22Rv1 (cell line): Measurements from ENCODE around the gene FBH1.

Experiments
- H3K27ac ChIP-seq: fragments of 450-650 bp; 2 replicates; pipeline ENCODE4 v1.5.1; 2017
- ZFX ChIP-seq: fragments of 450-650 bp; IDR thresholded peaks from 2 replicates; pipeline ENCODE4 v1.6.1; 2017; ENCODE audit warnings: antibody characterized with exemption, borderline replicate concordance
- TF ChIP-seq, protein P1 (sequence below): fragments of 450-650 bp; IDR thresholded peaks from 2 replicates; pipeline ENCODE4 v1.5.1; 2017; ENCODE audit warnings: mild to moderate bottlenecking

Gene FBH1

DNA sequence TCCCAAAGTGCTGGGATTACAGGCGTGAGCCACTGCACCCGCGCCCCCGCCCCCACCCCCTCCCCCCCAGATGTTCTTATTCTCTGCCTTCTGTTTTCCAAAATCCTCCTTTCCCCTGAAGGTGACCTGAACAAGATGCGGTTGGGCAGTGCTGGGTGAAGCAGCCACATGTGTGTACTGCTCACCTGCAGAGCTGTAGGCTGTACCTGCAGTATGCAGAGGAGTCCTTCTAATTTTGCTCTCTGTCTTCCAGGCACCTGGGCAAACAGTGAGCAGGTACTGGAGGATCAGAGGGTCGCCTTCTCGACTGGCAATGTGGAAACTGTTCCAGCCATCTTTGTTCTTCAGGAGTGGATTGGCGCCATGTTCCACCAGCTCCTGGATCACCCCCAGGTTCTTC is 2.4 kb upstream of the FBH1 start:
- peak overlapping the region; percentile 72 for H3K27ac ChIP-seq

DNA sequence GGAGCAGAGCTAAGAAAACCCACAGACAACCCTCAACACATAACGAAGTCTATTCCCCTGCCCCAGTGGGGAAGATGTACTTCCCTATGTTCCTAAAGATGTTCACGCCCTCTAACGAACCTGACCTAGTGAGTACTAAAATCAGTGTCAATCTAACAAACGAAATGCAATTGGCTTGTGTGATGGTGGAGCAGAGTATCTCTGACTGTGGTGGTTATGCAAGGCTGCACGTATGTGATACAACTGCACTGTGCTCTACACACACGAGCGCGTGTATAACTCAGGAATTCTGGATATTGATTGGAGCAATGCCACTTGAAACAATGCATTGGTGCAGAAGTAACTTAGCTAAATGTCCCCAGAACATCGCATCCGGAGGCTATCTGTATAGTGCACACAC is 1.7 kb upstream of the FBH1 start:
- no peak for TF ChIP-seq ZFX
- TF ChIP-seq, protein P1, sequence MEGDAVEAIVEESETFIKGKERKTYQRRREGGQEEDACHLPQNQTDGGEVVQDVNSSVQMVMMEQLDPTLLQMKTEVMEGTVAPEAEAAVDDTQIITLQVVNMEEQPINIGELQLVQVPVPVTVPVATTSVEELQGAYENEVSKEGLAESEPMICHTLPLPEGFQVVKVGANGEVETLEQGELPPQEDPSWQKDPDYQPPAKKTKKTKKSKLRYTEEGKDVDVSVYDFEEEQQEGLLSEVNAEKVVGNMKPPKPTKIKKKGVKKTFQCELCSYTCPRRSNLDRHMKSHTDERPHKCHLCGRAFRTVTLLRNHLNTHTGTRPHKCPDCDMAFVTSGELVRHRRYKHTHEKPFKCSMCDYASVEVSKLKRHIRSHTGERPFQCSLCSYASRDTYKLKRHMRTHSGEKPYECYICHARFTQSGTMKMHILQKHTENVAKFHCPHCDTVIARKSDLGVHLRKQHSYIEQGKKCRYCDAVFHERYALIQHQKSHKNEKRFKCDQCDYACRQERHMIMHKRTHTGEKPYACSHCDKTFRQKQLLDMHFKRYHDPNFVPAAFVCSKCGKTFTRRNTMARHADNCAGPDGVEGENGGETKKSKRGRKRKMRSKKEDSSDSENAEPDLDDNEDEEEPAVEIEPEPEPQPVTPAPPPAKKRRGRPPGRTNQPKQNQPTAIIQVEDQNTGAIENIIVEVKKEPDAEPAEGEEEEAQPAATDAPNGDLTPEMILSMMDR: no peak
- peak overlapping the region; percentile 72 for H3K27ac ChIP-seq

More for the DNA sequence above, 2.4 kb upstream of the FBH1 start:
- TF ChIP-seq ZFX: no peak
- TF ChIP-seq, protein P1: no peak

DNA sequence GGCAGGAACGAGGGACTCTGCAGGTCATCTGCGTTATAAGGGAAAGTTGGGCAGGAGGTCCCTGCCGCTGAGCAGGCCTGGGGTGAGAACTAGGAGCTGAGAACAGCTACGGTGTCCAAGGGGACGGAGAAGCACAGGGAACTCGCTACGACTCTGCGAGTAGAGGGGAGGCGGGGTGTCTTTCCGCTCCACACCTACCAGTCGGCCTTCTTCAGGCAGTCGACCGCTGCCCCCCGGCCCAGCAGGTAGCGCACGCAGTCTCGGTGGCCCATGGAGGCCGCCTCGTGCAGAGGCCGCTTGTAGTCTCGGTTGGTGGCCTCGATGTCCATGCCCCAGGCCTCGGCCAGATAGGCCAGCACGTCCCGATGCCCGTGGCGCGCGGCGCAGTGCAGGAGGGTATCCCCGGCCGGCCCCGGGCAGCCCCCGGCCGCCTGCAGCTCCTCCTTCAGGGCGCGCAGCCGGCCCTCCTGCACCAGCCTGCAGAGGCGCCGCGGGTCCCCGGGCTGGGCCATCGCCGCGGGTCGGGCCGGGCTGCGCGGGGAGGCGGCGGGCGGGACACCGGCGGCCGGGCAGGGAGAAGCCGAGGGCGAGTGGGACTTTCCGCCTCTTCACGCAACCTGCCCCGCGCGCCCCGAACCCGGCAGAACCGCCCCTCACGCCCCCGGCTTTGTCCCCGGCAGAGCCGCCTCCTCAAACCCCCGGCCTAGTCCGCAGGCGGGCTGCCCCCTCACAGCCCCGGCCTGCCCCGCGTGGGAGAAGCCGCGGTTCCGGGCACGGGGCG is 1.0 kb upstream of the FBH1 start:
- H3K27ac ChIP-seq: peak overlapping the region; percentile 72
- no peak for TF ChIP-seq ZFX
- TF ChIP-seq, protein P1: peak; percentile 29

DNA sequence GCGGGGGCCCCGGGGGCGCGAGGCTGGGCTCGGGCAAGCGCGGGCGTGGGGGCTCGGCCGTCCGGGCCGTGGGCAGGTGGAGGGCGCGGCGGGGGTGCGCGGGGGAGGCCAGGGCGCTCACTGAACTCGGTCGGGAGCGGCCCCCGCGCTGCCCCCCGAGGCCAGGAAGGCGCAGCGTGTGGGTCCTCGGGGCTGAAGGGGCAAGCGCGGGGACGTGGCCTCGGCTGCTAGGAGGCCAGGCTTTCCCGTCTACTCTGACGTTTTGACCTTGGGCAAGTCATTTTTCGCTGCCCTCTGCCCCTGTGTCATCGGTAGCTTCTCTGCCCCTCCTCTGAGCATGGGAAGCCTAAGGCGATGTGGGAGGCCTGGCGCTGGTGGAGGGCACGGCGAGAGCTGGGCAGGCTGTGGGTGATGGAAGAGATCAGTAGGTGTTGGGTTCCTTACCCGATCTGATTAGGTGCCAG is 441 bp downstream of the FBH1 start:
- peak overlapping the region; percentile 72 for H3K27ac ChIP-seq
- TF ChIP-seq ZFX: no peak
- TF ChIP-seq, protein P1: no peak

DNA sequence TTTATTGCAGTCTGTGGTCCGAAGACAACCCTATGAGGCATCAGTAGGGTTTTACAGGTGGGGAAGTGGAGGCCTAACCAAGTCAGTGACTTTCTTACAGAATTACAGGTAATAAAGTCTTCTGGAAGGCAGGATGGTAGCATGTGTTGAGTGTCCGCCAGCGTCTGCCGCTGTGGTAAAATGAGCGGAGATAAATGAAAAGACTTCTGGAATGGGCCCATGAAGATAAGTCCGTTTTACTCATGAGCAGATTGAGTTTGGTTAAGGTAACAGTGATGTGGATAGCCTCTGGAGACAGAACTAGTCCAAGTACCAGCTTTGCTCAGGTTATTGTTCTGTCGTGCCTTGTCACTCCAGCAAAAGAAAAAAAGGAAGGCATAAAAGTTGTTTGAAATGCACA is 966 bp downstream of the FBH1 start:
- TF ChIP-seq, protein P1: no peak
- no peak for TF ChIP-seq ZFX
- peak overlapping the region; percentile 72 for H3K27ac ChIP-seq

DNA sequence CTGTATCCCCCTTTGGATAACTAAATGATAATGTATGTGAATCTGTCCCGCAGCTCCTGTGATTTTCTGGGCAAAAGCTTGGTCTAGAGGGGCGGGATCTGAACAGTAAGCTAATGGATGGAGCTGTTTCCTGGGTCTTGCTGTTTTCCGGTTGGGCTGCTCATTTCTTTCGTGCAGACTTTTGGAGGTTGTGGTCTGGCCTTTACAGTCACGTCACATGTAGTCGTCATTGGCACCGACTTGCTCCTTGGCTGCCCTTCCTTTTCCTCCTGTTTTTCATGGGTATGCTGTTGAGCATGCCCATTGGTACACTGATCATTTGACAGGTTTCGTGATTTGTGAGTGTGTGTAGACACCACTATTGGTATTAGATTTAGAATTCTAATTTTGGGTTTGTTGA is 2.0 kb downstream of the FBH1 start:
- no peak overlapping the region for H3K27ac ChIP-seq
- TF ChIP-seq ZFX: no peak
- TF ChIP-seq, protein P1: no peak

DNA sequence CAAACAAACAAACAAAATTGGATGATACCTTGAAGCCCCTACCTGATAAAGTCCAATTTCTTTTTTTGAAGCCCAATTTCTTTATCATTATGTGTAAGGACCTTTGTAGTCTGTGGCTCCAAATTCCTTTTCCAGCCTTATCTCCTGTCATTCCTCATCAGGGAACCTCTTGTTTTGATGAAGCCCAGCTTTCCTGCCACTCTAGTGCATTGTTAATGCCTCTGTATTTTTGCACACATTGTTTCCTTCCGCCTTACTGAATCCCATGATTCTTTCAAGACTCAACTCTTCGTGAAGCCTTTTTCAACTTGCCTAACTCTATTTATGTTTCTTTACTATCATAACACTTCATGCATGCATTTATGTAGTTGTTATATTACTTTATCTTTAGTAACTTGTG is 3.3 kb downstream of the FBH1 start:
- TF ChIP-seq ZFX: no peak
- TF ChIP-seq, protein P1: no peak
- H3K27ac ChIP-seq: no peak overlapping the region
